ENCODE data around the gene UBE2U.
"Not testable (repeated sequence)": the region's sequence is repeated elsewhere in the genome, so short reads cannot be mapped to it uniquely, and the experiment has no call there.

- not testable (repeated sequence) for TF ChIP-seq CTCF (conservative IDR thresholded peaks at IDR 0.05; ENCODE audit: low read depth in 2 of 2); JUNB (IDR thresholded peaks at IDR 0.05; ENCODE audit: unreplicated experiment)
Measured at GRCh38 chr1:64239519-64239918, 36.1 kb downstream of the UBE2U start.

Data from GM23338 (cell line).